ENCODE results near the gene RAD51B.

Gene RAD51B

GRCh38 chr14:67952786-67953185 lies 133.2 kb downstream of the RAD51B start:
- Histone ChIP-seq H3K36me3 (replicated peaks) (no peaks in the 10 kb centered on the region), H3K27me3 (replicated peaks) (no peaks in the 10 kb centered on the region), H3K27ac (no peak overlapping the region), H3K4me3 (ENCODE audit: low read depth, low read length) (no peak overlapping the region)
- TF ChIP-seq CTCF (IDR thresholded peaks at IDR 0.05; ENCODE audit: low read depth, low read length, missing control alignments), result no peak
- no peak for DNase-seq
- in situ Hi-C loops (cut with HindIII; ENCODE audit: low pct_ligation_motif_present, low sequenced_read_pairs), result no loop called here

- in situ Hi-C loops (cut with HindIII; ENCODE audit: low pct_ligation_motif_present, low sequenced_read_pairs), result no loop called here
- H3K36me3 ChIP-seq (replicated peaks), result no peaks in the 10 kb centered on the region
Observed at GRCh38 chr14:67955261-67955660, 135.7 kb downstream of the RAD51B start.

GRCh38 chr14:67957946-67958345 lies 138.4 kb downstream of the RAD51B start:
- Histone ChIP-seq H3K27ac (no peak overlapping the region), H3K27me3 (replicated peaks) (no peaks in the 10 kb centered on the region), H3K4me3 (ENCODE audit: low read depth, low read length) (no peak overlapping the region), H3K36me3 (replicated peaks) (no peaks in the 10 kb centered on the region)
- in situ Hi-C loops (cut with HindIII; ENCODE audit: low pct_ligation_motif_present, low sequenced_read_pairs), result no loop called here
- no peak for DNase-seq
- TF ChIP-seq CTCF (IDR thresholded peaks at IDR 0.05; ENCODE audit: low read depth, low read length, missing control alignments), result no peak

More at GRCh38 chr14:67955261-67955660, 135.7 kb downstream of the RAD51B start:
- H3K4me3 ChIP-seq (ENCODE audit: low read depth, low read length), result no peak overlapping the region
- H3K27me3 ChIP-seq (replicated peaks), result no peaks in the 10 kb centered on the region
- no peak overlapping the region for H3K27ac ChIP-seq
- DNase-seq, result no peak
- TF ChIP-seq CTCF (IDR thresholded peaks at IDR 0.05; ENCODE audit: low read depth, low read length, missing control alignments), result no peak

- H3K27me3 ChIP-seq (replicated peaks), result no peaks in the 10 kb centered on the region
- H3K36me3 ChIP-seq (replicated peaks), result no peaks in the 10 kb centered on the region
- H3K4me3 ChIP-seq (ENCODE audit: low read depth, low read length), result no peak overlapping the region
- in situ Hi-C loops (cut with HindIII; ENCODE audit: low pct_ligation_motif_present, low sequenced_read_pairs), result no loop called here
- TF ChIP-seq CTCF (IDR thresholded peaks at IDR 0.05; ENCODE audit: low read depth, low read length, missing control alignments), result no peak
- DNase-seq, result no peak
- no peak overlapping the region for H3K27ac ChIP-seq
Observed at GRCh38 chr14:67961676-67962075, 142.1 kb downstream of the RAD51B start.

- in situ Hi-C loops (cut with HindIII; ENCODE audit: low pct_ligation_motif_present, low sequenced_read_pairs), result no loop called here
- Histone ChIP-seq H3K27me3 (replicated peaks) (no peaks in the 10 kb centered on the region), H3K4me3 (ENCODE audit: low read depth, low read length) (no peak overlapping the region), H3K36me3 (replicated peaks) (no peaks in the 10 kb centered on the region), H3K27ac (no peak overlapping the region)
- no peak for TF ChIP-seq CTCF (IDR thresholded peaks at IDR 0.05; ENCODE audit: low read depth, low read length, missing control alignments)
- no peak for DNase-seq
Observed at GRCh38 chr14:67962215-67962644, 142.7 kb downstream of the RAD51B start.

- TF ChIP-seq CTCF (IDR thresholded peaks at IDR 0.05; ENCODE audit: low read depth, low read length, missing control alignments), result no peak
- DNase-seq, result no peak
- Histone ChIP-seq H3K27ac (no peak overlapping the region), H3K27me3 (replicated peaks) (no peaks in the 10 kb centered on the region), H3K4me3 (ENCODE audit: low read depth, low read length) (no peak overlapping the region), H3K36me3 (replicated peaks) (no peaks in the 10 kb centered on the region)
- in situ Hi-C loops (cut with HindIII; ENCODE audit: low pct_ligation_motif_present, low sequenced_read_pairs), result no loop called here
Observed at GRCh38 chr14:67963545-67963944, 144.0 kb downstream of the RAD51B start.
